Progenitor cell of endocrine pancreas (in vitro differentiated cells): Measurements from ENCODE around the gene UBC. TPM values are rescaled to one million over a fixed set of nuclear protein-coding genes. Genes with fewer than 3 reads are reported as not detected.

Source experiments
- DNase-seq: peaks from one replicate; pipeline ENCODE4 v3.0.0; 2021; ENCODE audit warnings: low spot score; ENCODE audit not compliant: unreplicated experiment
- H3K27ac Mint-ChIP-seq: 2 replicates; pipeline ENCODE4 v1.8.0; 2021; ENCODE audit warnings: mild to moderate bottlenecking, moderate library complexity, mixed read lengths
- H3K27me3 Mint-ChIP-seq: 2 replicates; pipeline ENCODE4 v1.8.0; 2021; ENCODE audit warnings: mixed read lengths
- H3K36me3 Mint-ChIP-seq: 2 replicates; pipeline ENCODE4 v1.8.0; 2022; ENCODE audit warnings: mixed read lengths; ENCODE audit not compliant: insufficient read depth
- H3K4me1 Mint-ChIP-seq: 2 replicates; pipeline ENCODE4 v1.8.0; 2021; ENCODE audit warnings: low read depth, mixed read lengths
- H3K4me3 Mint-ChIP-seq: 2 replicates; pipeline ENCODE4 v1.8.0; 2021; ENCODE audit warnings: low read depth, mild to moderate bottlenecking, moderate library complexity, mixed read lengths
- H3K9me3 Mint-ChIP-seq: 2 replicates; pipeline ENCODE4 v1.8.0; 2021; ENCODE audit warnings: low read depth, mixed read lengths
- CTCF ChIP-seq: fragments of 200-600 bp; sonication (generic); IDR thresholded peaks from one replicate; pipeline ENCODE4 v1.5.0; 2021; ENCODE audit warnings: antibody characterized with exemption, mild to moderate bottlenecking; ENCODE audit not compliant: unreplicated experiment
- total RNA-seq: library from RNA; stranded (reverse); gene quantifications from 2 replicates; pipeline ENCODE4 v1.2.1, GENCODE V29; 2021

UBC gene
- total RNA-seq, 1 donor from 2014 or later: 645 TPM

- no peak for TF ChIP-seq CTCF
- no peaks in the 10 kb centered on the region for H3K27me3 Mint-ChIP-seq
- no peaks in the 10 kb centered on the region for H3K9me3 Mint-ChIP-seq
- no peak for DNase-seq
- no peak overlapping the region for H3K27ac Mint-ChIP-seq
- H3K36me3 Mint-ChIP-seq: no peaks in the 10 kb centered on the region
- peaks cover 4% of the 10 kb centered on the region for H3K4me1 Mint-ChIP-seq
- H3K4me3 Mint-ChIP-seq: no peak overlapping the region
Observed at GRCh38 chr12:124930586-124930985, 16.1 kb upstream of the UBC start.

GRCh38 chr12:124929649-124930419 lies 15.4 kb upstream of the UBC start:
- Mint-ChIP-seq H3K4me1 (peaks cover 4% of the 10 kb centered on the region), H3K9me3 (no peaks in the 10 kb centered on the region), H3K27me3 (no peaks in the 10 kb centered on the region), H3K36me3 (no peaks in the 10 kb centered on the region), H3K27ac (no peak overlapping the region), H3K4me3 (no peak overlapping the region)
- TF ChIP-seq CTCF: no peak
- no peak for DNase-seq

- Mint-ChIP-seq H3K4me3 (no peak overlapping the region), H3K9me3 (no peaks in the 10 kb centered on the region), H3K4me1 (peaks cover 4% of the 10 kb centered on the region), H3K36me3 (no peaks in the 10 kb centered on the region), H3K27me3 (no peaks in the 10 kb centered on the region), H3K27ac (peak overlapping the region; percentile 83)
- TF ChIP-seq CTCF: no peak
- DNase-seq: no peak
Observed at GRCh38 chr12:124928912-124929530, 14.6 kb upstream of the UBC start.

GRCh38 chr12:124928095-124928911 lies 13.9 kb upstream of the UBC start:
- Mint-ChIP-seq H3K36me3 (no peaks in the 10 kb centered on the region), H3K4me1 (peaks cover 4% of the 10 kb centered on the region), H3K27ac (peak overlapping the region; percentile 99), H3K27me3 (no peaks in the 10 kb centered on the region), H3K4me3 (peak overlapping the region; percentile 88), H3K9me3 (no peaks in the 10 kb centered on the region)
- TF ChIP-seq CTCF: no peak
- DNase-seq: no peak
